Fibroblast of pulmonary artery (primary cell): ENCODE data around the gene CA10.

Experiments
- DNase-seq: peaks from one replicate; pipeline ENCODE4 v3.0.0-alpha.2; 2010; ENCODE audit warnings: low read depth
- H3K4me3 ChIP-seq: replicated peaks from 2 replicates; pipeline ENCODE4 v1.5.1; 2011; ENCODE audit warnings: low read depth, mild to moderate bottlenecking, control low read depth, low read length, moderate library complexity
- TF ChIP-seq, protein P1 (sequence below): IDR thresholded peaks from 2 replicates; pipeline ENCODE4 v1.5.1; 2011; ENCODE audit warnings: mild to moderate bottlenecking, control low read depth, low read length, inconsistent platforms; ENCODE audit errors: missing control alignments

Gene CA10

DNA sequence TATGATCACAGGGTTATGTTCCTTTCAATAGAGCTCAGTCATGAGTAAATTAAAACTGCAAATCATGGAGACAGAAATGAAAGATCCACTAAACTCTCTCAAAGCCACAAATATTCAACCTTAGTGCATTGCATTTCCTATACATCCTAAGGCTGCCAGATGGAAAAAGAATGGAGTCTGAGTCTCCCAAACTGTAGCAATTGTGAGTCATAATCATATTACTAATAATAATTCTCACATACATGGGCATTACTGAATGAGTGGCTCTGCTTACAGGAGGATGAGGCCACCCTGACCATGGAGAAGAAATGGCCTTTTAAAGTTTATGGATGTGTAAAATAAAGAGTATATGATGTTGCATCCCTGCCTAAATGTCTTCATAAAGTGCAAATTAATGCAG, 3.2 kb downstream of the CA10 start:
- TF ChIP-seq, protein P1, sequence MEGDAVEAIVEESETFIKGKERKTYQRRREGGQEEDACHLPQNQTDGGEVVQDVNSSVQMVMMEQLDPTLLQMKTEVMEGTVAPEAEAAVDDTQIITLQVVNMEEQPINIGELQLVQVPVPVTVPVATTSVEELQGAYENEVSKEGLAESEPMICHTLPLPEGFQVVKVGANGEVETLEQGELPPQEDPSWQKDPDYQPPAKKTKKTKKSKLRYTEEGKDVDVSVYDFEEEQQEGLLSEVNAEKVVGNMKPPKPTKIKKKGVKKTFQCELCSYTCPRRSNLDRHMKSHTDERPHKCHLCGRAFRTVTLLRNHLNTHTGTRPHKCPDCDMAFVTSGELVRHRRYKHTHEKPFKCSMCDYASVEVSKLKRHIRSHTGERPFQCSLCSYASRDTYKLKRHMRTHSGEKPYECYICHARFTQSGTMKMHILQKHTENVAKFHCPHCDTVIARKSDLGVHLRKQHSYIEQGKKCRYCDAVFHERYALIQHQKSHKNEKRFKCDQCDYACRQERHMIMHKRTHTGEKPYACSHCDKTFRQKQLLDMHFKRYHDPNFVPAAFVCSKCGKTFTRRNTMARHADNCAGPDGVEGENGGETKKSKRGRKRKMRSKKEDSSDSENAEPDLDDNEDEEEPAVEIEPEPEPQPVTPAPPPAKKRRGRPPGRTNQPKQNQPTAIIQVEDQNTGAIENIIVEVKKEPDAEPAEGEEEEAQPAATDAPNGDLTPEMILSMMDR = no peak
- no peak overlapping the region for H3K4me3 ChIP-seq
- DNase-seq = no peak

DNA sequence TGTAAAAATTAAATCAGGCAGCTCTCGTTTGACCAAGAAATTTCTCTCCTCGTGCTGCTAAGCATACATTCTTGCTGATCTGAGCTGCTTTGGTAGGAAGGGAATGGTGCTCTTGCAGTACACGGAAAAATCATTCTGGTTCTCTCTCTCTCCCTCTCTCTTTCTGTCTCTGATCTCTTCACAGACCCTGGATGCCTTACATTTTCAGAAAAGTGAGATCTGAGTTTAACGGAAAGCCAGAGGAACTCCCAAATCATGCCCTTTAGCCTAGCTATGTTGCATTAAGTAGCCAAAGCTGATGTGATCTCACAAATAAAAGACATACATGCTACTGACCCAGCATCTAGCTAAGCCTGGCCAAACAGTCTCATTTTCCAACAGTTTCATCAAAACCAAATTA, 4.0 kb downstream of the CA10 start:
- no peak for DNase-seq
- H3K4me3 ChIP-seq = no peak overlapping the region
- TF ChIP-seq, protein P1 = no peak

DNA sequence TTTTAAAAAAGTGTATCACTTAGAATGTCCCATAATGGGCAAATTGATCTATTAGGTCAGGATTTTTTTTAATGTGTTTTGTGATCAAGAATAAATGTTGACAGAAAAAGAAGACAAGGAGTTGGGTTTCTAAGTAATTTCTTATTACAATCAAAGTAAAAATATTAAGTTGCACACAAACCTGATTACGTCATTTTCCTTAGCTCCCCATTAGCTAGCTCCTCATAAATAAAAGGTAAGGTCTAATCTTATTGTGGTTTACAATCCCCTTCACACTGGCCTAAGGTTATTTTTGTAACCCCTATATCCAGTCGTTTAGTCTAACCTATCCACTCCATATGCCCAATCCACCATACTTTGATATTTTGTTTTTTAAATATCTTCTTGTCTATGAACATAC, 7.6 kb downstream of the CA10 start:
- TF ChIP-seq, protein P1 = no peak
- DNase-seq = no peak
- no peak overlapping the region for H3K4me3 ChIP-seq

DNA sequence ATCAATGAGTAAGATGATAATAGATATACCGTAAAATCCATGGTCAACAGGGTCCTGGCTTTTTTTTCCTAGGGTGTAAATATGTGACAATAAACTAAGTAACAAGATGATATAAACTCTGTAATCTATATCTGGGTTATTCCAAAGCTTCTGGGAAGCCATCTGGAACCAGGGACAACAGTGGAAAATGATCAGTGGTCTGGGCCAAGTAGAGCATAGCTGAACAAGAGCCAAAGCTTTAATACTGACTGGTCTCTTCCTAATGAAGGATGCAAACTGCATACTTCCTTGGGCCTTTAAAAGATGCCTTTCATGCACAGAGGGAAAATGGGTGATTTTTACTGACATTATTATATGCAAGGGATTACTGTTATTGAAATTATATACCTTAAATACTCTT, 8.9 kb downstream of the CA10 start:
- TF ChIP-seq, protein P1 = no peak
- DNase-seq = no peak
- no peak overlapping the region for H3K4me3 ChIP-seq

DNA sequence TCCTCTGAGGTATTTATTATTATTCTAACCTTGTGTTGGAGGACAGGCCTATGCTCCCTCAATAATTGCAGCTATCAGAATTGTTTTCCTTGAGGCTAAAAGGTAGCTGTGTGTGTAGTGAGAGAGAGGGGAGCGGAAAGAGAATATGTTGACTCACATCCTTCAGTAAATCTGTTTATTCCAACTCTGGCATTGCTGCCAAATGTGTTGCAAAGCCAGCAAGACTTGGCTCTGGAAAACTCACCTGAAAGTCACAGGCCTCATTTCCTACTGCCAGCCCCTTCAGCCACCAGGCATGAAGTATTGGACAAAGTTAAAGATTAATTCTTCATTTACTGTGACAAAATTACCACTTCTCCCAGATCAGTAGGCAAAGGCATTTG, 9.6 kb downstream of the CA10 start:
- TF ChIP-seq, protein P1 = no peak
- no peak overlapping the region for H3K4me3 ChIP-seq
- peak; percentile 4 for DNase-seq

DNA sequence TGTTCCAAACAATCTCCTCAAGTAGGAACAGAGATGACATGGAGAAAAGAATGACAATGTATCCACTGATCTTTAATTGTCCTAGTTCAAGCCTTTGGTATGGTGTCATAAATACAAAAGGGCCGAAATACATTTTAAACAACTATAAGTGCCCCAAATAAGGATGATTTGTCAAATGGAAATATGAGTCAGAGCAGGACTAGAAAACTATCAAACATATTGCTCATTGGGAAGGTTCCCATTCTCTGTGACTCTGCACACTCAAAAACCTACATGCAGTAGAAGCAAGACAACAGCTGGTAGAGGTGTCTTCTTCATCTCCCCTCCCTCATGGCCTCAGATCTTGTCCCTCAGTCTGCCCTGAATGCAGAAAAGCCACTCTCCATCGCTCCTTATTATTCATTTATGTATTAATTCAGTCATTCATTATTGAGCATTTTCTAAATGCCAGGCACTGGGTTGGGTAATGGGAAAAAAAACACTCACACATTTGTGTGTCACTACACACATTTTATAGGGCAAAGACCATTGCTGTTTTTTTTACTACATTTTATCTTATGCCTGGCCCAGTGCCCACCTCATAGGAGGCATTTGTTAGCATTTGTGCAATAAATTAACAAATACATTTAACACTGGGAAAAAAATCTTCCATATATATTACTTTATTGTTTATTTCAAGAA, 10.1 kb downstream of the CA10 start:
- no peak overlapping the region for H3K4me3 ChIP-seq
- DNase-seq = no peak
- TF ChIP-seq, protein P1 = no peak

DNA sequence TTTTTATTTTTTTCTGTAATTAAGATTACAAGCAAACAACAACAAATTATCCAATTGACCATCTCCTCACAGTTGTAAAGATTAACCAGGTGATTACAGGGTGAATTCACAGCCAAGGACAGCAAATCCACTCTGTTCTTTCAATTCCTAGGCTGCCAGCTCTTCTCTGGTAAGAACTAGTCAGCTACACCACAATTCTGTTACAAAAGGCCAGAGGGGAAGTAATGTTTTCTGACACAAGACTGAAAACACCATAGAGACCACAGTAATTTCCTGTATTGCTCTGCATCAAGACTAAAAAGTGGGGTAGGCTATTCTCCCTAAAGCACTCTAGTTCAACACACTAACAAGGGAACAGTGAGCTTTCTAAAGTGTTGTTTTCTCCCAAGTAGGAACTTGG, 10.6 kb downstream of the CA10 start:
- no peak overlapping the region for H3K4me3 ChIP-seq
- DNase-seq = no peak
- TF ChIP-seq, protein P1 = no peak
